ENCODE measurements around the gene MOV10L1.

The MOV10L1 gene

GRCh38 chr22:50078246-50078645, 11.6 kb upstream of the MOV10L1 start:
- Histone ChIP-seq H3K4me3 (ENCODE audit: low read depth, low read length, poor library complexity, severe bottlenecking) (no peak overlapping the region), H3K79me2 (ENCODE audit: insufficient read depth, low read length) (no peaks in the 10 kb centered on the region), H3K27me3 (ENCODE audit: insufficient read depth, low read length) (no peaks in the 10 kb centered on the region), H3K9me2 (ENCODE audit: low read depth, low read length) (no peaks in the 10 kb centered on the region), H3F3A (ENCODE audit: insufficient read depth, low read length) (no peaks in the 10 kb centered on the region), H3K4me1 (ENCODE audit: insufficient read depth, low read length, severe bottlenecking) (peaks cover 8% of the 10 kb centered on the region), H3K27ac (ENCODE audit: low read depth, low read length, poor library complexity, severe bottlenecking) (no peak overlapping the region), H3K36me3 (ENCODE audit: insufficient read depth, low read length) (no peaks in the 10 kb centered on the region), H2AFZ (ENCODE audit: low read length) (no peak overlapping the region), H3K9ac (ENCODE audit: low read length) (no peak overlapping the region), H3K4me2 (ENCODE audit: low read length) (no peak overlapping the region), H3K9me3 (ENCODE audit: low read length) (no peaks in the 10 kb centered on the region), H4K20me1 (ENCODE audit: insufficient read depth, low read length) (no peaks in the 10 kb centered on the region)
- TF ChIP-seq EZH2 (IDR thresholded peaks at IDR 0.05; ENCODE audit: borderline replicate concordance, low read length) (no peak), CTCF (IDR thresholded peaks at IDR 0.05; ENCODE audit: low read length) (no peak)

GRCh38 chr22:50078761-50079160, 11.0 kb upstream of the MOV10L1 start:
- no peaks in the 10 kb centered on the region for H3K27me3 ChIP-seq (ENCODE audit: insufficient read depth, low read length)
- no peak overlapping the region for H3K4me2 ChIP-seq (ENCODE audit: low read length)
- no peaks in the 10 kb centered on the region for H3K79me2 ChIP-seq (ENCODE audit: insufficient read depth, low read length)
- no peaks in the 10 kb centered on the region for H3F3A ChIP-seq (ENCODE audit: insufficient read depth, low read length)
- H3K36me3 ChIP-seq (ENCODE audit: insufficient read depth, low read length): no peaks in the 10 kb centered on the region
- no peak overlapping the region for H3K4me3 ChIP-seq (ENCODE audit: low read depth, low read length, poor library complexity, severe bottlenecking)
- H3K9me3 ChIP-seq (ENCODE audit: low read length): no peaks in the 10 kb centered on the region
- H3K9ac ChIP-seq (ENCODE audit: low read length): no peak overlapping the region
- no peak overlapping the region for H2AFZ ChIP-seq (ENCODE audit: low read length)
- H3K4me1 ChIP-seq (ENCODE audit: insufficient read depth, low read length, severe bottlenecking): peaks cover 8% of the 10 kb centered on the region
- TF ChIP-seq CTCF (IDR thresholded peaks at IDR 0.05; ENCODE audit: low read length) (no peak), EZH2 (IDR thresholded peaks at IDR 0.05; ENCODE audit: borderline replicate concordance, low read length) (no peak)
- no peak overlapping the region for H3K27ac ChIP-seq (ENCODE audit: low read depth, low read length, poor library complexity, severe bottlenecking)
- H3K9me2 ChIP-seq (ENCODE audit: low read depth, low read length): no peaks in the 10 kb centered on the region
- H4K20me1 ChIP-seq (ENCODE audit: insufficient read depth, low read length): no peaks in the 10 kb centered on the region

GRCh38 chr22:50080077-50080465, 9.7 kb upstream of the MOV10L1 start:
- H3K9me3 ChIP-seq (ENCODE audit: low read length): no peaks in the 10 kb centered on the region
- H3K79me2 ChIP-seq (ENCODE audit: insufficient read depth, low read length): no peaks in the 10 kb centered on the region
- H3F3A ChIP-seq (ENCODE audit: insufficient read depth, low read length): no peaks in the 10 kb centered on the region
- H2AFZ ChIP-seq (ENCODE audit: low read length): no peak overlapping the region
- no peak for TF ChIP-seq EZH2 (IDR thresholded peaks at IDR 0.05; ENCODE audit: borderline replicate concordance, low read length)
- no peak for TF ChIP-seq CTCF (IDR thresholded peaks at IDR 0.05; ENCODE audit: low read length)
- no peak overlapping the region for H3K4me2 ChIP-seq (ENCODE audit: low read length)
- H4K20me1 ChIP-seq (ENCODE audit: insufficient read depth, low read length): no peaks in the 10 kb centered on the region
- no peak overlapping the region for H3K4me3 ChIP-seq (ENCODE audit: low read depth, low read length, poor library complexity, severe bottlenecking)
- no peaks in the 10 kb centered on the region for H3K36me3 ChIP-seq (ENCODE audit: insufficient read depth, low read length)
- H3K9ac ChIP-seq (ENCODE audit: low read length): no peak overlapping the region
- no peak overlapping the region for H3K27ac ChIP-seq (ENCODE audit: low read depth, low read length, poor library complexity, severe bottlenecking)
- peaks cover 11% of the 10 kb centered on the region for H3K4me1 ChIP-seq (ENCODE audit: insufficient read depth, low read length, severe bottlenecking)
- no peaks in the 10 kb centered on the region for H3K27me3 ChIP-seq (ENCODE audit: insufficient read depth, low read length)
- H3K9me2 ChIP-seq (ENCODE audit: low read depth, low read length): no peaks in the 10 kb centered on the region
